ENCODE results near the gene SURF4.

GRCh38 chr9:133327834-133328484 lies 47.9 kb downstream of the SURF4 start:
- TF ChIP-seq CTCF (IDR thresholded peaks at IDR 0.05; ENCODE audit: low read depth, low read length, missing input control) (no peak), TAF1 (conservative IDR thresholded peaks at IDR 0.05) (no peak), REST (IDR thresholded peaks at IDR 0.05) (no peak), SP1 (IDR thresholded peaks at IDR 0.05) (no peak), MAX (IDR thresholded peaks at IDR 0.05) (no peak), GABPA (IDR thresholded peaks at IDR 0.05 in 1 of 2, conservative IDR thresholded peaks at IDR 0.05 in 1 of 2) (no peak), RAD21 (IDR thresholded peaks at IDR 0.05) (no peak)
